Loucy (cell line): ENCODE data around the gene TBC1D1.

ENCODE experiments used
- H2AFZ ChIP-seq: fragments of 200-600 bp; sonication (generic); 2 replicates; pipeline ENCODE4 v1.6.0; 2016; ENCODE audit warnings: antibody characterized with exemption, mild to moderate bottlenecking, low read length, moderate library complexity
- H3F3A ChIP-seq: fragments of 200-600 bp; 2 replicates; pipeline ENCODE4 v1.6.0; 2016; ENCODE audit warnings: antibody characterized with exemption, low read depth, mild to moderate bottlenecking
- H3K27me3 ChIP-seq: fragments of 200-600 bp; sonication (generic); 2 replicates; pipeline ENCODE4 v1.6.1; 2014; ENCODE audit warnings: low read length, mild to moderate bottlenecking; ENCODE audit not compliant: insufficient read depth, poor library complexity, severe bottlenecking
- H3K36me3 ChIP-seq: fragments of 200-600 bp; sonication (generic); 2 replicates; pipeline ENCODE4 v1.6.1; 2016; ENCODE audit warnings: low read length; ENCODE audit not compliant: insufficient read depth
- H3K4me1 ChIP-seq: fragments of 200-600 bp; sonication (generic); 2 replicates; pipeline ENCODE4 v1.5.1; 2014; ENCODE audit warnings: low read length, mild to moderate bottlenecking; ENCODE audit not compliant: insufficient read depth, poor library complexity, severe bottlenecking
- H3K4me2 ChIP-seq: fragments of 200-600 bp; sonication (generic); 2 replicates; pipeline ENCODE4 v1.6.0; 2014; ENCODE audit warnings: antibody characterized with exemption, low read length, low read depth, mild to moderate bottlenecking; ENCODE audit not compliant: poor library complexity, severe bottlenecking
- H3K4me3 ChIP-seq: fragments of 200-600 bp; sonication (generic); 2 replicates; pipeline ENCODE4 v1.5.1; 2014; ENCODE audit warnings: low read length, mild to moderate bottlenecking, mixed read lengths; ENCODE audit not compliant: poor library complexity, severe bottlenecking
- H3K79me2 ChIP-seq: fragments of 200-600 bp; sonication (generic); 2 replicates; pipeline ENCODE4 v1.6.1; 2014; ENCODE audit warnings: low read length; ENCODE audit not compliant: insufficient read depth
- H3K9ac ChIP-seq: fragments of 200-600 bp; sonication (generic); 2 replicates; pipeline ENCODE4 v1.6.0; 2014; ENCODE audit warnings: mild to moderate bottlenecking, low read depth, low read length, moderate library complexity; ENCODE audit not compliant: poor library complexity, severe bottlenecking
- H3K9me2 ChIP-seq: fragments of 200-600 bp; sonication (generic); replicated peaks from 2 replicates; pipeline ENCODE4 v1.6.1; 2016; ENCODE audit warnings: low read depth, low read length, mixed read lengths
- H3K9me3 ChIP-seq: fragments of 200-600 bp; sonication (generic); 2 replicates; pipeline ENCODE4 v1.6.1; 2014; ENCODE audit warnings: mild to moderate bottlenecking, antibody characterized with exemption, low read length, low read depth; ENCODE audit not compliant: insufficient read depth
- H4K20me1 ChIP-seq: fragments of 200-600 bp; sonication (generic); 2 replicates; pipeline ENCODE4 v1.6.0; 2014; ENCODE audit warnings: antibody characterized with exemption, low read length, mild to moderate bottlenecking; ENCODE audit not compliant: insufficient read depth, poor library complexity, severe bottlenecking
- CTCF ChIP-seq: fragments of 200-600 bp; sonication (generic); conservative IDR thresholded peaks from 2 replicates; pipeline ENCODE4 v1.5.1; 2014; ENCODE audit warnings: mild to moderate bottlenecking, antibody characterized with exemption, low read length
- EZH2phosphoT487 ChIP-seq: fragments of 200-600 bp; IDR thresholded peaks from 2 replicates; pipeline ENCODE4 v1.6.1; 2018; ENCODE audit warnings: antibody characterized with exemption, mild to moderate bottlenecking, moderate library complexity, borderline replicate concordance

Gene TBC1D1

GRCh38 chr4:37868238-37868637 is 22.6 kb upstream of the TBC1D1 start:
- H2AFZ ChIP-seq = no peak overlapping the region
- no peak overlapping the region for H3K9ac ChIP-seq
- peaks cover 13% of the 10 kb centered on the region for H3K4me1 ChIP-seq
- no peak for TF ChIP-seq CTCF
- no peak for TF ChIP-seq EZH2phosphoT487
- H3K4me2 ChIP-seq = no peak overlapping the region
- no peak overlapping the region for H3K4me3 ChIP-seq
- no peaks in the 10 kb centered on the region for H4K20me1 ChIP-seq
- no peaks in the 10 kb centered on the region for H3K27me3 ChIP-seq
- H3K9me3 ChIP-seq = no peaks in the 10 kb centered on the region
- H3K9me2 ChIP-seq = no peaks in the 10 kb centered on the region
- H3K36me3 ChIP-seq = peaks cover 15% of the 10 kb centered on the region; the same call in 1 of the 2 replicates
- H3K79me2 ChIP-seq = no peaks in the 10 kb centered on the region
- no peaks in the 10 kb centered on the region for H3F3A ChIP-seq

GRCh38 chr4:37872310-37872988 is 18.4 kb upstream of the TBC1D1 start:
- Histone ChIP-seq H3K4me2 (peak overlapping the region; percentile 19), H4K20me1 (no peaks in the 10 kb centered on the region), H3K36me3 (peaks cover 3% of the 10 kb centered on the region; the same call in 1 of the 2 replicates), H3K9me2 (no peaks in the 10 kb centered on the region), H2AFZ (no peak overlapping the region), H3K4me3 (no peak overlapping the region), H3K4me1 (peaks cover 9% of the 10 kb centered on the region), H3K79me2 (no peaks in the 10 kb centered on the region), H3K9me3 (no peaks in the 10 kb centered on the region), H3F3A (no peaks in the 10 kb centered on the region), H3K27me3 (no peaks in the 10 kb centered on the region), H3K9ac (no peak overlapping the region)
- TF ChIP-seq CTCF (no peak), EZH2phosphoT487 (no peak)

GRCh38 chr4:37873386-37873785 is 17.5 kb upstream of the TBC1D1 start:
- Histone ChIP-seq H3K4me3 (no peak overlapping the region), H3K9ac (no peak overlapping the region), H3K4me1 (peaks cover 9% of the 10 kb centered on the region), H2AFZ (no peak overlapping the region), H3K9me3 (no peaks in the 10 kb centered on the region), H3K79me2 (no peaks in the 10 kb centered on the region), H4K20me1 (no peaks in the 10 kb centered on the region), H3K9me2 (no peaks in the 10 kb centered on the region), H3K27me3 (no peaks in the 10 kb centered on the region), H3F3A (no peaks in the 10 kb centered on the region), H3K36me3 (no peaks in the 10 kb centered on the region; the same call in 1 of the 2 replicates), H3K4me2 (no peak overlapping the region)
- TF ChIP-seq EZH2phosphoT487 = no peak
- no peak for TF ChIP-seq CTCF
